GM18858 (cell line): Measurements from ENCODE around the gene SHISA6.

ENCODE experiments used
- ATAC-seq: cut with Tn5 transposase; IDR thresholded peaks from one replicate; pipeline ENCODE4 v1.9.1; 2021; ENCODE audit not compliant: unreplicated experiment

The SHISA6 gene

DNA sequence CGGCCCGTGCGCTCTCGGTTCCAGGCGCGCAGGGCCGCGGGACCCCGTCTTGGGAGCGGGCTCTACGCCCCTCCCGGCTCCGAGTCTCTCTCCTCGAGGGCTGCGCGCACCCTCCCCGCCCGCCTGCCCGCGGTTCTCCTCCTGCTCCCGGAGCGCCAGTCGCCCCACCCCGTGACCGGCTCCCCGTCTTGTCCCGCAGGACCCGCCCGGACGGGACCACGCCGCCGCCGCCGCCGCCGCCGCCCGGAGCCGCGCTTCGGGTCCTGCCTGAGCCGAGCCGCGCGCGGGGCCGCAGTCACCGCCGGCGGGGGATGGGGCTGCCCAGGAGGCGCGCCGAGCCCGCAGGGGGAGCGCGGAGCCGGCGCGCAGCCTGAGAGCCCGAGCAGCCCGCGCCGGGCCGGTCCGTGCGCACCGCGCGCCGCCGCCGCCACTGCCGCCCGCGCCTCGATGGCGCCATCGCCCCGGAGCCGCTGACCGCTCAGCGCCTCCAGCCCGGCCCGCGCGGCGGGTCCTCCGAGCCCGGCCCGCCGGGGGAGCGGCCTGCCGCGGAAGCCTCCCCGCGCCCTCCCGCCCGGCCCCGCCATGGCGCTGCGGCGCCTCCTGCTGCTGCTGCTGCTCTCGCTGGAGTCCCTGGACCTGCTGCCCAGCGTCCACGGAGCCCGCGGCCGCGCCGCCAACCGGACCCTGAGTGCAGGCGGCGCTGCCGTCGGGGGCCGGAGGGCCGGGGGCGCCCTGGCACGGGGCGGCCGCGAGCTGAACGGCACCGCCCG, at the start of gene SHISA6:
TSS of gene SHISA6 (plus strand) at position 373 of the 770 bp plus-strand sequence.
- ATAC-seq, result no peak

DNA sequence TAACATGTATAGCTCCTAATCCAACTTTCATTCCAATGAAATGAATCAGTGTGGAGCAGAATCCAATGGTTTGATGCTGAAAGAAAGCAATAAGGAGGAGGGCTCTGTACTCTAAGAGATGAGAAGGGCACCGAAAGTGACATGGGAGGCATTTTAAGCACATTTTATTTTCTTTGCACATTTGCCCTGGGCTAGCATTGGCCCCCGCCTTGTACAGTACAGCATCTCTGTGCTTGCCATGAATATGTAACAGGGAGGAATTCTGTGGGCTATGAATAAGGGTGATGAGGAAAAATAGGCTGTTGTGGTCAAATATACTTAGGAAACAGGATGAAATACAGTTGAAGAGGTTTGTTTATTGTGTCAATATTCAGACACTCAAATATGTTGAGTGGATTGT, 45.2 kb upstream of the SHISA6 start:
- no peak for ATAC-seq

DNA sequence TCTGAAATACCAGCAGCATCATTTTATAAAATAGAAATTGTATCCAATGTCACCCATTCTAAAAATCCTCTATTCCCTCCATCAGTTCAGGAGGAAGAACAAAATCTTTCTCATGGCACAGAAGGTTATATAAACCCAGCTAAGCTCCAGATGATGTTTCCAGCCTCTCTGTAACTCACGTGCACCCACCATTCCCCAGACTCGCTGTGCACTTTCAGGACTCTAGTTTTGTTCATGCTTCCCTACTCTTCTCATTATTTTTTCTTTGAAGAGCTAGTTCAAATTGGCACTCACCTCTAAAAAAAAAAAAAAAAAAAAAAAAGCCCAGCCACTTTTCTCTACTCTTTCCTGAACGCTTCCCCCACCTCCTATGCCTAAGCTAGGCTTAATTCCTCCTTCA, 36.0 kb upstream of the SHISA6 start:
- no peak for ATAC-seq

DNA sequence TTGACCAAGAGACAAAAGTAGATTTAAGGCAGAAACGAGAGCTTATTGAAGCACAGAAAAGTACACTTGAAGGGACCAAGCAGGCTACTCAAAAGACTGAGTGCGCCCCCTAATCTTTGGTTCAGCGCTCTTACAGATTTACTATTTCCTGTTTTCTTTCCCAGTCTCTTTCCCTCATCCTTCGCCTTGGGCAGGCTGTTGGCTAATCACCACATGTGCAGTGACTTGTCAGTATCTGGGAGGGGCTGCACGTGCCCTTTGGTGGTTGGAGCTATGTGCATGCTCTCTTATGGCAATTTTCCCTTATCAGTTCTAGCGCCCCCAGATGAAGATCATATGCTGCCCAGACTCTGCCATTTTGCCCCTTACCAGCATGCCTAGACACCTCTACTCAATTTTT, 35.4 kb upstream of the SHISA6 start:
- no peak for ATAC-seq

DNA sequence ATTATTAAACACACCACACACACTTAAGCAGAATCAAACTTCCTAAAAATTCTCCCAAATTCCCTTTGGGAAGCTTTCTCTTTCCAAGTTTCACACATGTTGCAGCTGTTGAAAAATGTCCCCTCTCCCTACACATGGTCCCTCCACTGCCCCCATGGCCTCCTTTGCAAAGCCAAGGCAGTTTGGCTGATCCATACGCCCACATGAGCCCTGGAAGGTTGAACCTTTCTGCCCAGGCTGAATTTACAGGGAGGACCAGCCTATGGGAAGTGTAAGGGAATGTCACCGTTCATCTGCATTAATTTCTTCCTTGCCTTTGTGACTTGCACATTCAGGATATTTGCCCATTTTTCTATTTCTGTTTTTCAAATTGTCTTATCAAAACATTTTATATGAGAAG, 31.1 kb upstream of the SHISA6 start:
- no peak for ATAC-seq

DNA sequence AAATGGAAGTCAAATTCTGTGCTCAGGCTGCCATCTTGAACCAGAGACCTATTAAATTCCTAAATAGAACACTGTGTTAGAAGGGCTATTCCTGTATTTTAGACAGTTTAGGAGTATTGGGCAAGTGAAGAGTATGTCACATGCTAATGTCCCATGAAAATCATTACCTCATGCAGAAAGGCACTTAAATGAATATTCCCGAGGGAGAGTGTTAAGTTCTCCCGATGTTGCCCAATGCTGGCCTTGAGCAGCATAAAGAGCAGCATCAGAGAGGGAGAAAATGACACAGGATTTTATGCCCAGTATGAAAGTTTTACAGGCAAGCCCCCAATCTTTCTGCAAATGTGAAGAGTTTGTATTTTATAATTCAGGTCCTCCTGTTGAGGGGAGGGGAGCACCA, 28.2 kb upstream of the SHISA6 start:
- no peak for ATAC-seq

DNA sequence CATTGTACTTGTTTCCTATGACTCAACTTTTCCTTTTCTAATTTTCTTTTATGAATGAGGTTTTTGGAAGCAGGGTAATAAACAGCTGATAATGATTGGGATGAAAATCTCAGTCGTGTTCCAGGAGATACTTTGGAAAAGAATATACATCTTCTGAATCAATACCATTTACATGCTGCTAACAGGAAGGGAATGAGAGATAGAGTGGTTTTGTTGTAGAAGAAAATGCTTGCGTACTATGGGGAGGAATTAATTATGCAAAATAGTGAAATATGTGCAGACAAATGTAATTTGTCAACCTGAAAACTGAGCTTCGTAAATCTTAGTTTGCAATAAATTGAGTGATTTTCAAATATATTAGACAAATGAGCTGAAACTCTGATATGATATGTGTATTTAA, 24.0 kb upstream of the SHISA6 start:
- no peak for ATAC-seq

DNA sequence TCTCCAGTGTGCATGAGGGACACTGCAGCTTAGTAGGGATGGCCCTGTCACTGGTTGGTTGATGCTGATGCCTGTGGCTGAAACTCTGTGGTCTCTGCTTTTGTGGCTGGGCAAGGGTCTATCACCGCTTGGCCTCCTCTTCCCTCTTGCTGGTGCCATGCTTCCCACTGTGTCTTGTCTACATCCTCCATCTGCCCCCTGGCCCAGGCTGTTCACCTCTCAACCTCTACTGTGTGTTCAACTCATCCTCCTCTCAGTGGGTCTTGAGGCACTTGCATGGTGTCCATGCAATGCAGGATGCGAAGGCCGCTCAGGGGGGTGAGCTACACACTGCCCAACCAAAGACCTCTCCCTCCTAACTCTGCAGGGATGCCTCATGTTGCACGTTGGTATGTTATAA, 19.8 kb upstream of the SHISA6 start:
- ATAC-seq, result no peak

DNA sequence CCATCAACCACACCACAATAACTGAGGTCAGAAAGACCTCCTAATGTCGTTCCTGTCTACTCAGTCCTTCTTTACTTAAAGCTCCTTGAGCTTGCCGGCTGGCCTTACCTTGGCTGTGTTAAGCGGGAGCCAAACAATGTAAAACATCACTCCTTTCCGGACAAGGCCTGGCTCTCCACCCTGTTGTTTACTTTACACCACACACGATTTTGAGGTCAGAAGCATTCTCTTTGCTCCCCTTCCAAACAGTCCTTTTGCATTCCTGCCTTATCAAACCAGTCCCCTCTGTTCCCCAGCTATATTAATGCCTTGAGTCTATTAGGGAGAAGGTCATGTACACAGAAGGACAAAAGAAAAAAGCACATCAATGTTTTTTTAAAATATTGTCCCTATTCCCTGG, 19.3 kb upstream of the SHISA6 start:
- ATAC-seq, result no peak

DNA sequence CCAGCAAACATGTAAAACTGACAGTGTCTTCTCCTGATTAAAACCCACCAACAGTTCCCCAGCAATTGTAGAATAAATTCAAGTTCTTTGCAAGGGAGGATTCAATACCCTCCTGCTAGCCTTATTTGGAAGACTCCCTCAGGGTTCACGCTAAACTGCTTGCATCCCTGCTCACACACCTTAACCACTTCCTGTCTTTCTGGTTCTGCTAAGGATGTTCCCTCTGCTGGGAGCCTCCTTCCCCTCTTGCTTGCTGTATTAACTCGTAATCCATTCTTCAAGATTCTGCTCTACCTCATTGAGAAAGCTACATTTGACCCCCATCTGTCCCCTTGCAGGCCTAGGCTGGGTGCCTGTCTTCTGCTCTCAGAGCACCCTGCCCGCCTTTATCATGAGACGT, 2.3 kb upstream of the SHISA6 start:
- ATAC-seq, result no peak

DNA sequence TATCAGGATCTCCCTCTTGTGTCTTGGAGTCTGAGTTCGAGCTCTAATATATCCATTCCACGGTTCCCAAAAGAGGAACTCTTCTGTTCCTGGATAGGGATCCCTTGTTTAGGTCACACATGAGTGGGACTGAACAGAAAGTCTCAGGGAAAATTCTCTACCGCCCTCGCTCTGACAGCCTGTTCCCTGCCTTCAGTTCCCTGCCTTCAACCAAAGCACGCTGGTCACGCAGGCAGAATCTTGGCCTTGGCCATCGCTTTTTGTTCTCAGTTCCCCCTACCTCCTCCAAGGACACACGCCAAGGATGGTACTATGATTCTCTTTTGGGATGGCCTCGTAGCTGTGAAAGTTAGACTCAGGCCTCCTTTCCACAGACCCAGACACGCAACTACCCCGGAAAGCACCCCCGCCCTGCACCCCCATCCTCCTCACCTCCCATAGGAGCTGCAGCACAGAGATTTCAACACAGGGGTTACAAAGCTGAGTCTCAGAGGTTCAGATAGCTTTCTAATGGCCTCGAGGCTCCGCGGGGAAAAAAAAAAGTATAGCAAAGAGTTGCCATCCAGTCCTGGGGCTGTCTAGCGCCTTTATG, 1.5 kb upstream of the SHISA6 start:
- ATAC-seq, result no peak

DNA sequence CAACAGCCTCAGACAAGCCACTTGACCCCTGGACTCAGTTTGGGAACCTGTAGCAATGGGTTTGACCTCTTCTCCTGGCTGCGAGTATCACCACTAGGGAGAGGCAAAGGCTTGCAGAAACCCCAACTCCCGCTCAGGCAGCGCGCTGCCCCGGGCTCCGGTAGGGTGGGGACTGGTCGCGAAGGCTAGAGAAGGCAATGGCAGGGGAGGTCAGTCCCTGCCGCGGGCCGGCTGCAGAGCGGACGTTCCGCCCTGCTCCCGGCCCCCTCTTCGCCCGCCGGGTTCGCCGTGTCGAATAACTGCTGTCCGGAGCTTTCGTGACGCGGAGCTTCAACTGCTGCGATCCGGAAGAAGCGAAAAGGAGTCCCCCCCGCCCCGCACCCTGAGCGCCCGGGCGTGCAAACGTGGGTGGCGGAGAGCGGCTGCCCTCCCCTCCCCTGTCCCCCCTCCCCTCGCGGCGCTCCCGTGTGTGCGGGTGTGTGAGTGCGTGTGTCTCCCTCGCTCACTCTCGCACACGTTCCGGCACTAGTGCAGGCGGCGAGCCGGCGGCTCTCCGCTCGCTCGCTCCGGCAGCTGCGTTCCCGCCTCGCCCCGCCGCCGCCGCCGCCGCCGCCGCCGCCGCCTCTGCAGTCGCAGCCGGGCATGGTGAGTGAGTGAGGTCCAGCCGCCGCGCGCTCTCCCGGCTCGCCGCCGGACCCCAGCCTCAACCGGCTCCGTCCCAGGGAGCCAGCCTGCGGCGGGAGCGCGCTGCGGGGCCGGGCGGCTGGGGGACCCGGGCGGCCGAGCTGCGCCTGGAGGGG, 772 bp upstream of the SHISA6 start:
- ATAC-seq, result no peak

DNA sequence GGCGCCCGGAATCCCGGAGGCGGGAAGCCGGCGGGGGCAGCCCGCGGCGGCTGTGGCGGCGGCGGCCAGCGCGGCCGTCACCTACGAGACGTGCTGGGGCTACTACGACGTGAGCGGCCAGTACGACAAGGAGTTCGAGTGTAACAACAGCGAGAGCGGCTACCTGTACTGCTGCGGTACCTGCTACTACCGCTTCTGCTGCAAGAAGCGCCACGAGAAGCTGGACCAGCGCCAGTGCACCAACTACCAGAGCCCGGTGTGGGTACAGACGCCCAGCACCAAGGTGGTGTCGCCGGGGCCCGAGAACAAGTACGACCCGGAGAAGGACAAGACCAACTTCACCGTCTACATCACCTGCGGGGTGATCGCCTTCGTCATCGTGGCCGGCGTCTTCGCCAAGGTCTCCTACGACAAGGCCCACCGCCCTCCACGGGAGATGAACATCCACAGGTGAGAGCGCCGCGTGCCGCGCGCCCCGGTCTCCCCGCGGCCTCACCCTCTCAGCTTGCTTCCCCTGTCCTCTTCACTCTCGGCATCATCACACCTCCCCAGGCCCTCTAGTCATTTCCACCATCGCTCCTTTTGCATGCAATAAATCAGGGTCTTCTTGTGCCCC, 706 bp downstream of the SHISA6 start:
- ATAC-seq, result no peak

DNA sequence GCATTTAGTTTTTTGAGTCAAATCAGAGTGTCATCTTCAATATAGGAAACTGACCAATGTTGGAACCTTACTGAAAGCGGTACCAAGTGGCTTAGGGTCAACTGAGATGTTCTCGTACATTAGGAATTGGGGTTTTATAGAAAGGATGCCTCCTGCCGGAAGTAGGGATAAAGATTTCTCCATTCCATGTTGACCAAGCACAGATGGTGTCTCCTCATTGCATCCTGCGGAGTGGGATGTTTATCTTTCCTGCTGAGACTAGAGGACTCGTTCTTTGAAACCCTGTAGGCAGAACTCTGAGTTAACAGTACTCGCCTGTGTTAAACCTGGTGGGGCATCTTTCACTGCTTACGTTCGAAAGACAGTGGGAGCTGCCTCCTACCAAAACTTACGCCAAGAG, 1.4 kb downstream of the SHISA6 start:
- ATAC-seq, result no peak

DNA sequence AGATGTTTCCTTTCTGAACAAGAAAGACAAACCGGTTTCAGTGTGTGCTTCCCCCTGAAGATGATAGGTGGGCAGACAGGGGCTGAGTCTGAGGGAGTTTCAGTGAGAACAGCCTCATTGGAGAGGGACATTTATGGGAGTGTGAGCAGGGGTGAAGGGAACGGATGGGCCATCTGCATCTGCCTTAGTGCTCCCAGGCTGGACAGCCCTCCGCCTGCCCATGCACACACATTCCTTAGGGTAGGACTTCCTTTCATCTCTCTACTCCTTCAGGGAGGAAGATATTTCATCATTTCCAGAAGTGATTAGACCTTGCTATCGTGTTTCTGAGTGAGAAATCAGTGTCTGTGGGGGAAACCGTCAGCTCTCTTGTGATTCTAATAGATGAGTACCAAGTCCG, 3.8 kb downstream of the SHISA6 start:
- ATAC-seq, result no peak

DNA sequence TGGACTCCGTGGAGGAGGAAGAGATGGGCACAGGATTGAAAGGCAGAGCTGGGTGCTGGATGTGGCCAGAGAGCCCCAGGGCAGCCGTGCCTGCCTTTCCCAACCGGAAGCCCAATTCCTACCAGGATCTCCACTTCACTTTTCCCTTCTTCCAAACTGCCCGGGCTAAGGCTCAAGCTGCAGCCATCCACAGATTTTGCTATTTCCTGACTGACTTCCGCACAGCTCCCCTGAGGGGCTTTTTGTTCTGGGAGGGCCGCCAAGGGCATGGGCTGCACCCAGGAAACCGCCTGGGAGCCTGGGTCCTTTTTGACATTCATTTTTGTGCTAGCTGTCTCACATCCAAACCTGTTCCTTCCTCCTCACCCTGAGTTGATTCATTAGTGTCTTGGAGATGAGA, 4.2 kb downstream of the SHISA6 start:
- no peak for ATAC-seq

DNA sequence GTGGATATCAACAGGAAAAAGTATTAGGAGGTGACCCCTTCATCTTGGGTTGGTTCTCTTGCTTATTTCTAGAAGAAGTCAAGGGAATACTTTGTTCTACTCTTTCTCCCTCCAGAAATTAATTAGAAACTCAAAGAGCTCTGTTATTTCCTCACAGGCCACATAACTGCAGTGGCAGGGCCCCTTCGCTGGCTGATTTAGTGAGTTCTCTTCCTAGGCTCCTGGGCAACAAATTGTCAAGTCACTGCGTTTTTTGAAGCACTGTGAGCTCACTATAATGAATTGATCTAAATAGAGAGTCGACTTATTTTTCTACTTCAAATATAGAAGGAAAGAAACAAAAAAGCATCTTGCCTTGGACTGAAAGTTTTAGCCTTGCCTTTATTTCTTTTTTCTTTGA, 4.8 kb downstream of the SHISA6 start:
- no peak for ATAC-seq

DNA sequence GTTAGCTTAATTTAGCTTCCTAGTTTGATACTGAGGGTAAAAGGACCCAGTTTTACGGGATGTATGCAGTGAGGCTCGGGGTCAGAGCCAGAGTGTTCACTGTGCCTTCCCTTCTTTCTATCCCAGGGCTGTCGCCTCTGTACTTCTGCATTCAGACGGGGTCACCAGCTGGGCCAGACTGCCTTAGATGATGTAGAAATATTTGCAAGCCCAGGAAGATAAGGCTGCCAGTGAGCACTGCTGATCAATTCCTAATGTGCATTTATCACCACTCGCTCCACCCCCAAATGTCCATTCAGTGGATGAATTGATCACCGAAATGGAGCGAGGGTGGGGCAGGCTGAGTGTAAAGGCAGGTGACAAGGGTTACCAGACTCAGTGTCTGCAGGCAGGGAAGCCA, 9.1 kb downstream of the SHISA6 start:
- ATAC-seq, result no peak

DNA sequence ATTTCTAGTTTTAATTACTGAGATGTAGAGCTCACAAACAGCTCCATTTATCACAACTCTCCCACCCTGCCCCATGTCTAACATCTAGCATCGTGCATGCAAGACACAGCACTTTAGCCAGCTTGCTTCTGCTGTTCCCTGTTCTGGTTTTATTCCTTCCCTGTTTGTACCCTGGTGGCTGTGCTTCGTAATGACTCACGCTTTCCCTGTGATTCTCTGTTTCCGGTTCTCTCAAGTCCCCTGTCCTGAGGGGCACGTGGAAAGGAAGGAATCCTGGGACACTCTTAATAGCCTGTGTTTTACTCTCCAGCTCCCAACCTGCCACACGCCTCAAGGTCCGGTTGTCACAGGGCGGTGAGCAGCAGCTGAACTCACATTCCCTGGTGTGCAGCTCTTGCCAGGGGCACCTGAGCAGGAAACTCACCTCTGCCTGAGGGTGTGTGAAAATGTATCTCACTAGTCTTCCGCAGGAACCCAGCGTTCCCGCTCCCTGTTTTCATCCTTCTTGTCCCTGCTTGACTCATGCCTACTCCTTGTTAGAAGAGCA, 10.6 kb downstream of the SHISA6 start:
- ATAC-seq, result no peak

DNA sequence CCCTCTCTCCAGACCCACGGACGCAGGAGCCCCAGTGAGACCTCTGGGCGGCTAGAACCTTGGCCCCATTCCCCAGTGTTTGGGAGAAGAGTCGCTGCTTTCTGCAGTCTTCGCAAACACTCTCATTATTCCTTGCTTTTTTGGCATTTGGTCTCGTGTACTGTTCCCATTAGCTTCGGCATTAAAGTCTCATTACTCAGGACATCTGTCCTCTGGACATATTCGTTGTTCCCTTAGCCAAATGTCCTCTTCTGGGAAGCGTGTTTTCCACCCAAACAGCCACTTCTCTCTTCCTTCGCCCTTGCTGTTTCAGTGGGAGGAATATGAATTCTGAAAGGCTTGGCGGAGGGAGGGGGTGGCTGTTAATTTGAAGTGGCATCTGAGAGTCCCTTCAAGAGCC, 11.1 kb downstream of the SHISA6 start:
- no peak for ATAC-seq

DNA sequence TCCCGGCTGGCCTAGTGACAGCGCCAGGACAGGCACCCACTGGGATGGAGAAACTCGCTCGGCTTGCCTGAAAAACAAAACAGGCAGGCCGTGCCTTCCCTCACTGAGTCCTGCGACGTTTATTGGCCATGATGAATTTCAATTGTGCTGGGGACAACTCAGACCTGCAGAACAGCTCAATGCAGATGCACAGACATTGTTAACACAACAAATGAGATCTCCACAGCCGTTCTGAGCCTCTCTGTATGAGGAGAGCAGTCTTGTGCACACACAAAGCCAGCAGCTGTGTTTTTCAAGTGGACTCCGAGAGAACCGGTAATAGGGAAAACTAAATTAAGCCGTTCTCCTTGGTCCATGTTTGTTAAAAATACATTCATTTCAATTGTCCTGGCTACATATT, 15.9 kb downstream of the SHISA6 start:
- ATAC-seq, result no peak
